ENCODE results near the gene USP13.

Gene USP13

DNA sequence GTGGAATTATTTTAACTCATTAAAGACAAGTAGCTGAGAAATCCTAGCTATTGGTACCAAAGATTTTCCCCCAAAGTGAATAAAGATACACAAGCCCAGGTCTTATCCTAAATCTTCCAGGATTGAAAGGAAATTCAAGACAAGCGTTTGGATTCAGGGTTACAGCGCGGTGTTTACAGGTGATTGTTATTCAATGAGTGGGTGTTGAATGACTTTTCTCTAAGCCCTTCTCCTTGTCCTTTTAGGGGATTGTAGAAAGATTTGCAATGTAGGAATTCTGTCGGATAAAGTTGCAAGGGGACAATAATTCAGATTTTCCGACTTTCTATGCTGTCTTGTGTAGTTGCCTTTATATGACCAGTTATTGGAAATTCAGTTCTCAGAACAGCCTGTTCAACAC, 57.2 kb downstream of the USP13 start:
- H3K4me3 ChIP-seq (ENCODE audit: low read depth, low read length), result no peak overlapping the region
- DNase-seq (ENCODE audit: low read depth), result no peak
- no peak for TF ChIP-seq CTCF (IDR thresholded peaks at IDR 0.05; ENCODE audit: low read depth, low read length)
- no peak for TF ChIP-seq MAX (IDR thresholded peaks at IDR 0.05; ENCODE audit: low read depth, low read length)
- TF ChIP-seq POLR2A (IDR thresholded peaks at IDR 0.05; ENCODE audit: extremely low read depth, insufficient read length), result no peak
- no peak for TF ChIP-seq MYC (IDR thresholded peaks at IDR 0.05; ENCODE audit: low read depth, low read length)

GRCh38 chr3:179713643-179714090, 60.8 kb downstream of the USP13 start:
- H3K4me3 ChIP-seq (ENCODE audit: low read depth, low read length), result no peak overlapping the region
- TF ChIP-seq MAX (IDR thresholded peaks at IDR 0.05; ENCODE audit: low read depth, low read length), result no peak
- TF ChIP-seq POLR2A (IDR thresholded peaks at IDR 0.05; ENCODE audit: extremely low read depth, insufficient read length), result no peak
- DNase-seq (ENCODE audit: low read depth), result no peak

DNA sequence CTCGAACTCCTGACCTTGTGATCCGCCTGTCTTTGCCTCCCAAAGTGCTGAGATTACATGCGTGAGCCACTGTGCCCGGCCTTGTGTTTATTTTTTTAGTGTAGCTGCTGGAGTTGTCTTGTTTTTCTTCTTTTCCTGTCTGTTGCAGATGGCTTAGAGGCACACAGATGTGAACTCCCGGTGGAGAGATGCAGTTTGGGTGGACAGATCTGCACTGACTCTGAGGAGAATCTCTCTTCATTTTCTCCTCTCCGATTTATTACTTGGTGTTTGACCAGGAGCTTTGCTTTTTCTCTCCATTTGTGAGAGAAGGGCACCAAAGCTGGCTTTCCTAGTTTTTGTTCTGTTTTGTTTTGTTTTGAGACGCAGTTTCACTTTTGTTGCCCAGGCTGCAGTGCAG, 62.7 kb downstream of the USP13 start:
- DNase-seq (ENCODE audit: low read depth), result no peak
- H3K4me3 ChIP-seq (ENCODE audit: low read depth, low read length), result no peak overlapping the region
- TF ChIP-seq MYC (IDR thresholded peaks at IDR 0.05; ENCODE audit: low read depth, low read length) (no peak), CTCF (IDR thresholded peaks at IDR 0.05; ENCODE audit: low read depth, low read length) (no peak), POLR2A (IDR thresholded peaks at IDR 0.05; ENCODE audit: extremely low read depth, insufficient read length) (no peak), MAX (IDR thresholded peaks at IDR 0.05; ENCODE audit: low read depth, low read length) (no peak)

- H3K4me3 ChIP-seq (ENCODE audit: low read depth, low read length), result no peak overlapping the region
- TF ChIP-seq MYC (IDR thresholded peaks at IDR 0.05; ENCODE audit: low read depth, low read length) (no peak), POLR2A (IDR thresholded peaks at IDR 0.05; ENCODE audit: extremely low read depth, insufficient read length) (no peak), CTCF (IDR thresholded peaks at IDR 0.05; ENCODE audit: low read depth, low read length) (no peak), MAX (IDR thresholded peaks at IDR 0.05; ENCODE audit: low read depth, low read length) (no peak)
- DNase-seq (ENCODE audit: low read depth), result no peak
Measured at GRCh38 chr3:179716226-179716625, 63.4 kb downstream of the USP13 start.

GRCh38 chr3:179716811-179717210, 64.0 kb downstream of the USP13 start:
- no peak for TF ChIP-seq MAX (IDR thresholded peaks at IDR 0.05; ENCODE audit: low read depth, low read length)
- no peak for TF ChIP-seq MYC (IDR thresholded peaks at IDR 0.05; ENCODE audit: low read depth, low read length)
- no peak for TF ChIP-seq POLR2A (IDR thresholded peaks at IDR 0.05; ENCODE audit: extremely low read depth, insufficient read length)
- no peak for TF ChIP-seq CTCF (IDR thresholded peaks at IDR 0.05; ENCODE audit: low read depth, low read length)
- no peak for DNase-seq (ENCODE audit: low read depth)

DNA sequence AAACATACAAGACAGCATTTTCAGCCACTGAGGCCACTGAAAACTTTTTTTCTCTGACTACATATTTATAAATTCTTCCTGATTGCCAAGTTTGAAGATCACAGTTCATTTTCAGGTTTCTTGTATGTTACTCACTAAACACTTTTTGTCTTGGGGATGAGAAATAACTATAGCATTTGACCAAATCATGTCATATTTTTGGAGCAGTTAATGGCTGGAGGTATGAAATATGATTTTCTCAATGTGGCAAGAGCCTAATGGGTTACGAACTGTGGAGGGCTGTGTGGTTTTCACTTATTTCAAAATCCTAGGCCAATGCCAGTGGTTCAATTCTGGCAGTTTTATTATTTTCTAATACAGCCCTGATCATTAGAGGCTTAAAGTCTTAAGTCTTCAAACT, 64.4 kb downstream of the USP13 start:
- TF ChIP-seq POLR2A (IDR thresholded peaks at IDR 0.05; ENCODE audit: extremely low read depth, insufficient read length) (no peak), CTCF (IDR thresholded peaks at IDR 0.05; ENCODE audit: low read depth, low read length) (no peak), MAX (IDR thresholded peaks at IDR 0.05; ENCODE audit: low read depth, low read length) (no peak), MYC (IDR thresholded peaks at IDR 0.05; ENCODE audit: low read depth, low read length) (no peak)
- no peak for DNase-seq (ENCODE audit: low read depth)
- H3K4me3 ChIP-seq (ENCODE audit: low read depth, low read length), result no peak overlapping the region

More at GRCh38 chr3:179716811-179717210, 64.0 kb downstream of the USP13 start:
- no peak overlapping the region for H3K4me3 ChIP-seq (ENCODE audit: low read depth, low read length)

Data from NB4 (cell line).